ENCODE data around the gene PITPNM3.

The PITPNM3 gene

GRCh38 chr17:6444571-6445335 lies 111.6 kb downstream of the PITPNM3 start:
- no peak overlapping the region for H3K27ac ChIP-seq (ENCODE audit: low read length)
- H3K4me3 ChIP-seq (ENCODE audit: low read length) = peak overlapping the region; percentile 84

DNA sequence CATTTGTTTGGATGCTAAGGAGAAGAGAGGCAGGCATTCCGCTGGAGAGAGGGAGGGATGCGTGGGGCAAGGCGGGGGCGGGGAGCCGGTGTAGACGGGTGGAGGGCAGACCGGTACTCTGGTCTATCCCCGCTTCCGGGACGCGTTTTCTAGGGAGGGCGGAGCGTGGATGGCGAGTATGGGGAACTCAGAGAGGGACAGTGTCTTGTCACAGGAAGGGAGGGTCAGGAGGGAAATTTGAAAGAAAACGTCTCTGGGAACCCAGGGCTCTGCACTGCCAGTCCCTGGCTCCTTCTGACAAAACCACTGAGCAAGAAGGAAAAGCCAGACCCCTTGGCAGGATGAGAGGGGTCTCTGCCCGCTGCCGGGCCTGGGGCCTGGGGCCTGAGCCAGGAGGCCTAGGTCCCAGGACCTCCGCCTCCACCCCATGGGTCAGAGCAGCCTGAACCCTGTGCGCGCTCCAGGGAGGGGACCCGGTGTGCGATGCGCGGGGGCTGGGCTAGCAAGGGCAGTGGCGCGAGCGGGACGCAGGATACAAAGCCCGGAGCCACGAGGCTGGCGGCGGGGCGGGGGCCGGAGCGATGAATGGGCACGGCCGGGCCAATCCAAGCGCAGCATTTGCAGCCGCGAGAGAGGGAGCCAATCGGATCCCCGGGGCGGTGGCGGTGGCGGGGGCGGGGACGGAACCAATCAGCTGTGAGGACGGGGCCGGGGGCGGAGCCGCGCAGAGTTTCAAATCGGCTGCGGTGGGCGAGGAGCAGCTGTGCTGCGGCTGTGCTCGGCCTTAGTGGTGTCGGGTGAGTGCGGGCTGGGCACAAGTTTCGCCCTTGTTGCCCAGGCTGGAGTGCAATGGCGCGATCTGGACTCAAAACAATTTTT lies 112.4 kb downstream of the PITPNM3 start, which contains the start of gene PIMREG:
Gene PIMREG (plus strand): TSS at position 764 of the 879 bp plus-strand sequence. CDS start 656 bp downstream, outside the sequence.
- Histone ChIP-seq H3K27me3 (ENCODE audit: control insufficient read depth, insufficient read depth, low read length) (no peaks in the 10 kb centered on the region), H3K9me3 (ENCODE audit: control insufficient read depth, insufficient read depth, low read length) (no peaks in the 10 kb centered on the region), H3K36me3 (ENCODE audit: control insufficient read depth, insufficient read depth, low read length) (peaks cover 19% of the 10 kb centered on the region), H3K27ac (ENCODE audit: low read length) (no peak within 1 kb of the TSS), H3K4me3 (ENCODE audit: low read length) (peak within 1 kb of the TSS; percentile 84), H3K4me1 (ENCODE audit: control insufficient read depth, insufficient read depth, low read length) (peaks cover 7% of the 10 kb centered on the region; the same call in 1 of the 2 replicates)
- DNase-seq (ENCODE audit: low read depth, low spot score) = no peak
- no CpG with 5 or more reads among the region's 62 CpGs for WGBS (ENCODE audit: insufficient coverage, insufficient read length)

More at GRCh38 chr17:6444571-6445335, 111.6 kb downstream of the PITPNM3 start:
- Histone ChIP-seq H3K27me3 (ENCODE audit: control insufficient read depth, insufficient read depth, low read length) (no peaks in the 10 kb centered on the region), H3K4me1 (ENCODE audit: control insufficient read depth, insufficient read depth, low read length) (peaks cover 4% of the 10 kb centered on the region; the same call in 1 of the 2 replicates), H3K36me3 (ENCODE audit: control insufficient read depth, insufficient read depth, low read length) (peaks cover 23% of the 10 kb centered on the region), H3K9me3 (ENCODE audit: control insufficient read depth, insufficient read depth, low read length) (no peaks in the 10 kb centered on the region)
- no peak for DNase-seq (ENCODE audit: low read depth, low spot score)
- no CpG with 5 or more reads among the region's 36 CpGs for WGBS (ENCODE audit: insufficient coverage, insufficient read length)

DNA sequence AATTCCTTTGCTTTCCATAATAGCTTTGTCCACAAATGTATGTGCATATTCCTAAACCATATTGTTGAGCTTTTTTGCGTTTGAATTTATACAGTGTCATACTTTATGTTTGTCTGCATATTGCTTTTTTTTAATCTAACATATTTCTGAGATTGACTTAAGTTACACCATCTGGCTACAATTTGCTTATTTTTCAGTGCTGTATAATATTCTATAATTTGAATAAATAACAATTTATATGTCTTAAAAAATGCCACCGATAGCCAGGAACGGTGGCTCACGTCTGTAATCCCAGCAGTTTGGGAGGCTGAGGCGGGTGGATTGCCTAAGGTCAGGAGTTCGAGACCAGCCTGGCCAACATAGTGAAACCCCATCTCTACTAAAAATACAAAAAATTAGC lies 113.6 kb downstream of the PITPNM3 start:
- Histone ChIP-seq H3K4me1 (ENCODE audit: control insufficient read depth, insufficient read depth, low read length) (peaks cover 7% of the 10 kb centered on the region; the same call in 1 of the 2 replicates), H3K36me3 (ENCODE audit: control insufficient read depth, insufficient read depth, low read length) (peaks cover 15% of the 10 kb centered on the region), H3K9me3 (ENCODE audit: control insufficient read depth, insufficient read depth, low read length) (no peaks in the 10 kb centered on the region), H3K4me3 (ENCODE audit: low read length) (no peak overlapping the region), H3K27me3 (ENCODE audit: control insufficient read depth, insufficient read depth, low read length) (no peaks in the 10 kb centered on the region), H3K27ac (ENCODE audit: low read length) (no peak overlapping the region)
- no CpG with 5 or more reads among the region's 6 CpGs for WGBS (ENCODE audit: insufficient coverage, insufficient read length)
- no peak for DNase-seq (ENCODE audit: low read depth, low spot score)

GRCh38 chr17:6439951-6440350 lies 116.4 kb downstream of the PITPNM3 start:
- Histone ChIP-seq H3K27ac (ENCODE audit: low read length) (no peak overlapping the region), H3K27me3 (ENCODE audit: control insufficient read depth, insufficient read depth, low read length) (no peaks in the 10 kb centered on the region), H3K4me1 (ENCODE audit: control insufficient read depth, insufficient read depth, low read length) (peaks cover 7% of the 10 kb centered on the region; the same call in 1 of the 2 replicates), H3K9me3 (ENCODE audit: control insufficient read depth, insufficient read depth, low read length) (no peaks in the 10 kb centered on the region), H3K36me3 (ENCODE audit: control insufficient read depth, insufficient read depth, low read length) (no peaks in the 10 kb centered on the region), H3K4me3 (ENCODE audit: low read length) (no peak overlapping the region)
- no peak for DNase-seq (ENCODE audit: low read depth, low spot score)
- no CpG with 5 or more reads among the region's 4 CpGs for WGBS (ENCODE audit: insufficient coverage, insufficient read length)

DNA sequence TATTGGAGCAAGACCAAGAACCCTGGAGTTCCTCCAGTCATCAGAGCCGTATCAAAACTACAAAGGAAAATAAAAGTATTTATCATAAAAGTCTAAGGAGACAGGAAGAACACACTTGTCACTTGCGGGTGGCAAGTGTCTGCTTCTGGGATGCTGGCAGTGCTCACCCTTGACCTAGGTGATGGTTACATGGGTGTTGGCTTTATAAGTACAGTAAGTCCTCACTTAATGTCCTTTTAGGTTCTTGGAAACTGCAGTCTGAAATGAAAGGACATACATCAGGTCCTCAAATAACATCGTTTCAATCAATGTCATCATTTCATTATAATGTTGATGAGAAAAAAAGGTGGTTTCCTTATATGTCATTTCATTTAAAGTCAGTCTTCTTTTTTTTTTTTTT lies 118.4 kb downstream of the PITPNM3 start:
- Histone ChIP-seq H3K4me1 (ENCODE audit: control insufficient read depth, insufficient read depth, low read length) (peaks cover 7% of the 10 kb centered on the region; the same call in 1 of the 2 replicates), H3K27ac (ENCODE audit: low read length) (no peak overlapping the region), H3K9me3 (ENCODE audit: control insufficient read depth, insufficient read depth, low read length) (no peaks in the 10 kb centered on the region), H3K27me3 (ENCODE audit: control insufficient read depth, insufficient read depth, low read length) (no peaks in the 10 kb centered on the region), H3K4me3 (ENCODE audit: low read length) (no peak overlapping the region), H3K36me3 (ENCODE audit: control insufficient read depth, insufficient read depth, low read length) (no peaks in the 10 kb centered on the region)
- DNase-seq (ENCODE audit: low read depth, low spot score) = no peak
- no CpG with 5 or more reads among the region's 3 CpGs for WGBS (ENCODE audit: insufficient coverage, insufficient read length)

DNA sequence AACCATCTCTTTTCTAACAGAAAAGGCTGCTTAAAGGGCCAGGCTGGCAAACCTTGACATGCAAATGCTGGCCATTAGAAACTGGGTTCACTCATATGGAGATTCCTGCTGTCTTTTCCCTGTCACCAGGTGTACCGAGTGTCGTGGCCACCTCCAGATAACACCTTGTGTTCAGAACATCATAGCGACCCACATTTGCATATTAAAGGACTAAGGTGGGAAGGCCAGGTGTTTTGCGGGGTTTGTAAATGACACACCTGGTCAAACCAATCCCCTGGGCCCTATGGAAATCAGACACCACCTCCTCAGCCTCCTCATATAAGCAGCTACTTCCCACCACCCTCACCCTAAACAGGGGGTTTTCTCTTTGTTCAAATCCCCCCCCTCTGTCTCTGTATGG lies 118.9 kb downstream of the PITPNM3 start:
- no peak overlapping the region for H3K4me3 ChIP-seq (ENCODE audit: low read length)
- no peaks in the 10 kb centered on the region for H3K9me3 ChIP-seq (ENCODE audit: control insufficient read depth, insufficient read depth, low read length)
- no peak overlapping the region for H3K27ac ChIP-seq (ENCODE audit: low read length)
- H3K36me3 ChIP-seq (ENCODE audit: control insufficient read depth, insufficient read depth, low read length) = no peaks in the 10 kb centered on the region
- DNase-seq (ENCODE audit: low read depth, low spot score) = no peak
- WGBS (ENCODE audit: insufficient coverage, insufficient read length) = no CpG with 5 or more reads among the region's 4 CpGs
- peaks cover 7% of the 10 kb centered on the region; the same call in 1 of the 2 replicates for H3K4me1 ChIP-seq (ENCODE audit: control insufficient read depth, insufficient read depth, low read length)
- H3K27me3 ChIP-seq (ENCODE audit: control insufficient read depth, insufficient read depth, low read length) = no peaks in the 10 kb centered on the region

DNA sequence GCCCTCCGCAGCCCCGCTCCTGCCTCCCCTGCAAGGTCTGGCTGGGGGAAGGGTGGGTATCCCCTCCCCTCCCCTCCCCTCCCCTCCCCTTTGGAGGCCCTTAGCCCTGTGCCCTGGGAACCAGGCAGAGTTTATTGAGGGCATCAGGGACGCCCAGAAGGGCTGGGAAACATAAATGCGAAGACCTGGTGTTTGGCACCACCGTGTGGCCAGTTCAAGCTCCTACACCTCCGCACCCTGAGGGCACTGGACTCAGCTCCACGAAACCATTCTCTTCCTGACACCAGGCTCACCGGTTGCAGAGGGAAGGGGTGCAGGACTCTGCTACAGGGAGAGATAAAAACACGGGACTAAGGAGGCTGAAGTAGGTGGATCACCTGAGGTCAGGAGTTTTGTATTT lies 120.4 kb downstream of the PITPNM3 start:
- Histone ChIP-seq H3K27me3 (ENCODE audit: control insufficient read depth, insufficient read depth, low read length) (no peaks in the 10 kb centered on the region), H3K4me1 (ENCODE audit: control insufficient read depth, insufficient read depth, low read length) (peaks cover 7% of the 10 kb centered on the region; the same call in 1 of the 2 replicates), H3K9me3 (ENCODE audit: control insufficient read depth, insufficient read depth, low read length) (no peaks in the 10 kb centered on the region), H3K4me3 (ENCODE audit: low read length) (no peak overlapping the region), H3K36me3 (ENCODE audit: control insufficient read depth, insufficient read depth, low read length) (no peaks in the 10 kb centered on the region), H3K27ac (ENCODE audit: low read length) (no peak overlapping the region)
- no peak for DNase-seq (ENCODE audit: low read depth, low spot score)
- no CpG with 5 or more reads among the region's 9 CpGs for WGBS (ENCODE audit: insufficient coverage, insufficient read length)

GRCh38 chr17:6435051-6435450 lies 121.3 kb downstream of the PITPNM3 start, which contains the start of gene AIPL1:
Gene AIPL1 (minus strand): TSS chr17:6435121. CDS start chr17:6435104, 17 bp downstream.
- no CpG with 5 or more reads among the region's 16 CpGs for WGBS (ENCODE audit: insufficient coverage, insufficient read length)
- Histone ChIP-seq H3K4me1 (ENCODE audit: control insufficient read depth, insufficient read depth, low read length) (peaks cover 6% of the 10 kb centered on the region; the same call in 1 of the 2 replicates), H3K27me3 (ENCODE audit: control insufficient read depth, insufficient read depth, low read length) (no peaks in the 10 kb centered on the region), H3K9me3 (ENCODE audit: control insufficient read depth, insufficient read depth, low read length) (no peaks in the 10 kb centered on the region), H3K27ac (ENCODE audit: low read length) (no peak within 1 kb of the TSS), H3K4me3 (ENCODE audit: low read length) (no peak within 1 kb of the TSS), H3K36me3 (ENCODE audit: control insufficient read depth, insufficient read depth, low read length) (no peaks in the 10 kb centered on the region)
- no peak for DNase-seq (ENCODE audit: low read depth, low spot score)

- no peaks in the 10 kb centered on the region for H3K27me3 ChIP-seq (ENCODE audit: control insufficient read depth, insufficient read depth, low read length)
- no peak for DNase-seq (ENCODE audit: low read depth, low spot score)
- no peaks in the 10 kb centered on the region for H3K9me3 ChIP-seq (ENCODE audit: control insufficient read depth, insufficient read depth, low read length)
- no peaks in the 10 kb centered on the region; the same call in 1 of the 2 replicates for H3K36me3 ChIP-seq (ENCODE audit: control insufficient read depth, insufficient read depth, low read length)
- no peaks in the 10 kb centered on the region for H3K4me1 ChIP-seq (ENCODE audit: control insufficient read depth, insufficient read depth, low read length)
- no peak overlapping the region for H3K27ac ChIP-seq (ENCODE audit: low read length)
- no peak overlapping the region for H3K4me3 ChIP-seq (ENCODE audit: low read length)
These were observed 125.6 kb downstream of the PITPNM3 start for GRCh38 chr17:6430769-6431168.

DNA sequence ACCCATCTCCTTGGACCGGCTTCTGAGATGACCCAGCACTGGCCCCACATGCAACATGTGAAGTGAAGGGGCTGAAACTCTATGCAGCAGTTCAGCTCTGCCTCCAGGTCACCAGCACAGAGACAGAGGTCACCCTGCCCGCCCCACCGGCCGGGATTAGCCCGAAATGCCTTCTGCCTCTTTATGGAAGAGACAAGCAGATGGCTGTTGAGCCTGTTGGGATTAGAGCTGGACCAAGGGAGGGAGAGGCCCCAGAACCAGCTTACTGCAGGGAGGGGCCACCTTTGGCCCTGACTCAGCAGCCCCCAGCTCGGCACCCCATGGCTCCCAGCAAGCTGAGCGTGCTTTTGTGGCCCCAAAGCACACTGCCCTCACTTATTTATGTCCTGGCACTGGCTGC lies 127.1 kb downstream of the PITPNM3 start:
- H3K27me3 ChIP-seq (ENCODE audit: control insufficient read depth, insufficient read depth, low read length) = no peaks in the 10 kb centered on the region
- no CpG with 5 or more reads among the region's 7 CpGs for WGBS (ENCODE audit: insufficient coverage, insufficient read length)

More for the DNA sequence above, 127.1 kb downstream of the PITPNM3 start:
- H3K9me3 ChIP-seq (ENCODE audit: control insufficient read depth, insufficient read depth, low read length) = no peaks in the 10 kb centered on the region
- H3K4me3 ChIP-seq (ENCODE audit: low read length) = no peak overlapping the region
- H3K4me1 ChIP-seq (ENCODE audit: control insufficient read depth, insufficient read depth, low read length) = no peaks in the 10 kb centered on the region
- H3K36me3 ChIP-seq (ENCODE audit: control insufficient read depth, insufficient read depth, low read length) = peaks cover 3% of the 10 kb centered on the region; the same call in 1 of the 2 replicates
- no peak overlapping the region for H3K27ac ChIP-seq (ENCODE audit: low read length)
- no peak for DNase-seq (ENCODE audit: low read depth, low spot score)

Measured in iPS DF 6.9 (cell line).